ENCODE measurements around the gene ATP8B2.
"Not testable (repeated sequence)": the region's sequence is repeated elsewhere in the genome, so short reads cannot be mapped to it uniquely, and the experiment has no call there.

- TF ChIP-seq CTCF (IDR thresholded peaks at IDR 0.05); RCOR1 (IDR thresholded peaks at IDR 0.05; ENCODE audit: low read length); NRF1 (IDR thresholded peaks at IDR 0.05; ENCODE audit: low read depth, low read length); TAF1 (IDR thresholded peaks at IDR 0.05; ENCODE audit: borderline replicate concordance, low read depth, low read length); ZBTB33 (IDR thresholded peaks at IDR 0.05; ENCODE audit: borderline replicate concordance, low read depth); CHD2 (IDR thresholded peaks at IDR 0.05; ENCODE audit: low read length, partially characterized antibody); REST (IDR thresholded peaks at IDR 0.05; ENCODE audit: low read depth, low read length); RFX5 (IDR thresholded peaks at IDR 0.05; ENCODE audit: low read length); RAD21 (IDR thresholded peaks at IDR 0.05; ENCODE audit: low read length); MAX (IDR thresholded peaks at IDR 0.05; ENCODE audit: low read depth); SMC3 (IDR thresholded peaks at IDR 0.05; ENCODE audit: low read depth, low read length): not testable (repeated sequence)
Measured at GRCh38 chr1:154321609-154321934, 3.8 kb upstream of the ATP8B2 start.
